Gastroesophageal sphincter (tissue), 4 donors: Measurements from ENCODE around the gene IGBP1. TPM values are rescaled to one million over a fixed set of nuclear protein-coding genes. Genes with fewer than 3 reads are reported as not detected.

Source experiments
- ATAC-seq: fragments of 150-250 bp; one replicate; pipeline ENCODE4 v1.9.1; 2016; ENCODE audit warnings: mild to moderate bottlenecking, moderate library complexity
- H3K27ac ChIP-seq, 4 donors: fragments of 200-600 bp; sonication (generic) in 3 of 4; 1 replicate in 3 of 4; 2 replicates in 1 of 4; pipeline ENCODE4 v1.5.1; 2016 to 2019
- H3K27me3 ChIP-seq: fragments of 200-600 bp; sonication (generic); one replicate; pipeline ENCODE4 v1.5.1; 2019
- H3K36me3 ChIP-seq, 2 donors: fragments of 200-600 bp; sonication (generic); one replicate each; pipeline ENCODE4 v1.5.1; 2019; ENCODE audit warnings: control low read depth in 1 of 2
- H3K4me1 ChIP-seq, 3 donors: fragments of 200-600 bp; sonication (generic); 1 replicate in 2 of 3; 2 replicates in 1 of 3; pipeline ENCODE4 v1.5.1; 2016 to 2019; ENCODE audit warnings: control low read depth in 2 of 3
- H3K4me3 ChIP-seq, 2 donors: fragments of 200-600 bp; sonication (generic); one replicate each; pipeline ENCODE4 v1.5.1; 2019; ENCODE audit warnings: mild to moderate bottlenecking in 1 of 2, moderate library complexity in 1 of 2
- H3K9me3 ChIP-seq, 3 donors: fragments of 200-600 bp; sonication (generic); one replicate each; pipeline ENCODE4 v1.5.1; 2017 to 2019; ENCODE audit warnings: control low read depth in 2 of 3
- CTCF ChIP-seq, 4 experiments: fragments of 200-600 bp in 2 of 4; fragments of 450-650 bp in 2 of 4; sonication (generic) in 1 of 4; IDR thresholded peaks; one replicate each; pipeline ENCODE4 v1.5.1; 2017 to 2019; ENCODE audit warnings: antibody characterized with exemption in 4 of 4, mild to moderate bottlenecking in 2 of 4, moderate library complexity in 2 of 4
- EP300 ChIP-seq: sonication (generic); formaldehyde crosslinking; IDR thresholded peaks from one replicate; pipeline ENCODE4 v1.6.1; 2017; ENCODE audit warnings: antibody characterized with exemption, mild to moderate bottlenecking
- POLR2A ChIP-seq, 2 donors: fragments of 450-650 bp; IDR thresholded peaks; one replicate each; pipeline ENCODE4 v1.6.1; 2017; ENCODE audit warnings: antibody characterized with exemption in 2 of 2, mild to moderate bottlenecking in 2 of 2, moderate library complexity in 1 of 2
- POLR2AphosphoS5 ChIP-seq: sonication (generic); formaldehyde crosslinking; IDR thresholded peaks from one replicate; pipeline ENCODE4 v1.6.1; 2017; ENCODE audit warnings: antibody characterized with exemption
- WGBS, 2 donors: methylation state at CpG; one replicate each; pipeline ENCODE4 v1.1.5; 2018; ENCODE audit warnings: low coverage in 1 of 2; 5-methylcytosine and 5-hydroxymethylcytosine counted together
- total RNA-seq, 4 donors: library from RNA; depleted of rRNA; stranded (reverse); fragments of >200 nt; gene quantifications; one replicate each; pipeline ENCODE4 v1.1.0, GENCODE V29; 2016

IGBP1 gene
- total RNA-seq, 4 donors from 2014 or later = 46.6 to 74.0 (median 57.0) TPM

- Histone ChIP-seq H3K27ac (no peak overlapping the region), H3K36me3 (peaks cover 0 to 9% of the 10 kb centered on the region in 2 donors), H3K27me3 (no peaks in the 10 kb centered on the region), H3K4me3 (no peak overlapping the region), H3K4me1 (no peaks in the 10 kb centered on the region), H3K9me3 (no peaks in the 10 kb centered on the region)
- 86% methylated on average over 2 of the region's 2 CpGs; no CpG with 5 or more reads in 1 of the 2 donors for WGBS, 2 donors
- ATAC-seq = no peak
- TF ChIP-seq EP300 (no peak), CTCF (IDR thresholded peaks at IDR 0.05) (no peak), POLR2A (IDR thresholded peaks at IDR 0.05) (no peak)
Measured at GRCh38 chrX:70141373-70141772, 8.1 kb downstream of the IGBP1 start.

GRCh38 chrX:70166601-70167590 lies 33.6 kb downstream of the IGBP1 start:
- Histone ChIP-seq H3K9me3 (no peaks in the 10 kb centered on the region), H3K4me1 (peaks cover 0 to 8% (median 0%) of the 10 kb centered on the region in 3 donors), H3K36me3 (peaks cover 0 to 30% of the 10 kb centered on the region in 2 donors), H3K4me3 (no peak overlapping the region), H3K27ac (no peak overlapping the region), H3K27me3 (no peaks in the 10 kb centered on the region)
- 63 to 88% methylated on average over 7 to 8 of the region's 19 CpGs for WGBS, 2 donors
- no peak for ATAC-seq
- TF ChIP-seq POLR2AphosphoS5 = no peak

- 22 to 32% methylated on average over 3 to 9 of the region's 11 CpGs for WGBS, 2 donors
- Histone ChIP-seq H3K4me3 (no peak overlapping the region), H3K36me3 (peaks cover 0 to 28% of the 10 kb centered on the region in 2 donors), H3K4me1 (peaks cover 0 to 8% (median 0%) of the 10 kb centered on the region in 3 donors), H3K9me3 (no peaks in the 10 kb centered on the region), H3K27me3 (no peaks in the 10 kb centered on the region), H3K27ac (peak overlapping the region in 2 of 4 donors; percentile 31 to 43)
- TF ChIP-seq CTCF (IDR thresholded peaks at IDR 0.05) = no peak
- TF ChIP-seq POLR2AphosphoS5 = no peak
- no peak for TF ChIP-seq EP300
- TF ChIP-seq POLR2A (IDR thresholded peaks at IDR 0.05) = no peak
- peak; percentile 43 for ATAC-seq
Measured at GRCh38 chrX:70168238-70169188, 35.3 kb downstream of the IGBP1 start.

- ATAC-seq = no peak
- Histone ChIP-seq H3K4me3 (no peak overlapping the region), H3K4me1 (peaks cover 0 to 8% (median 0%) of the 10 kb centered on the region in 3 donors), H3K36me3 (peaks cover 0 to 22% of the 10 kb centered on the region in 2 donors), H3K27me3 (no peaks in the 10 kb centered on the region), H3K27ac (peak overlapping the region in 1 of 4 donors; percentile 31), H3K9me3 (no peaks in the 10 kb centered on the region)
- TF ChIP-seq POLR2AphosphoS5 (no peak), CTCF (IDR thresholded peaks at IDR 0.05) (no peak), POLR2A (IDR thresholded peaks at IDR 0.05) (no peak)
- WGBS, 2 donors = 78% methylated on average over 3 of the region's 7 CpGs; no CpG with 5 or more reads in 1 of the 2 donors
Measured at GRCh38 chrX:70169281-70169680, 36.0 kb downstream of the IGBP1 start.

- no peak for TF ChIP-seq EP300
- TF ChIP-seq POLR2AphosphoS5 = no peak
- no peak for TF ChIP-seq CTCF (IDR thresholded peaks at IDR 0.05)
- no peak for TF ChIP-seq POLR2A (IDR thresholded peaks at IDR 0.05)
- Histone ChIP-seq H3K9me3 (no peaks in the 10 kb centered on the region), H3K4me3 (no peak overlapping the region), H3K27ac (no peak overlapping the region), H3K4me1 (peaks cover 0 to 8% (median 0%) of the 10 kb centered on the region in 3 donors), H3K27me3 (no peaks in the 10 kb centered on the region), H3K36me3 (no peaks in the 10 kb centered on the region)
- no peak for ATAC-seq
- 50% methylated on average over 1 of the region's 2 CpGs; no CpG with 5 or more reads in 1 of the 2 donors for WGBS, 2 donors
Measured at GRCh38 chrX:70171624-70172023, 38.4 kb downstream of the IGBP1 start.
